ENCODE data around the gene SLC5A4.
"Not testable (repeated sequence)": the region's sequence is repeated elsewhere in the genome, so short reads cannot be mapped to it uniquely, and the experiment has no call there.

- TF ChIP-seq ZBTB33 (IDR thresholded peaks at IDR 0.05); ESRRA (IDR thresholded peaks at IDR 0.05; ENCODE audit: low read length); ASH2L (IDR thresholded peaks at IDR 0.05; ENCODE audit: borderline replicate concordance, low read depth); POLR2AphosphoS5 (IDR thresholded peaks at IDR 0.05; ENCODE audit: low read length); RFX5 (IDR thresholded peaks at IDR 0.05; ENCODE audit: low read depth, low read length); REST (IDR thresholded peaks at IDR 0.05; ENCODE audit: low read depth, low read length); NR2C2 (IDR thresholded peaks at IDR 0.05; ENCODE audit: borderline replicate concordance, control insufficient read depth, insufficient read length, low read depth); PAX5 (IDR thresholded peaks at IDR 0.05; ENCODE audit: borderline replicate concordance, low read depth, low read length); NFXL1 (IDR thresholded peaks at IDR 0.05; ENCODE audit: borderline replicate concordance); GABPA (IDR thresholded peaks at IDR 0.05; ENCODE audit: low read depth); CEBPB (IDR thresholded peaks at IDR 0.05; ENCODE audit: borderline replicate concordance in 1 of 2, low read depth in 2 of 2, low read length in 2 of 2); EGR1 (IDR thresholded peaks at IDR 0.05; ENCODE audit: borderline replicate concordance in 1 of 2, low read depth in 2 of 2, low read length in 2 of 2); CHD1 (IDR thresholded peaks at IDR 0.05; ENCODE audit: low read depth, low read length): not testable (repeated sequence)
- TF ChIP-seq, protein P1, sequence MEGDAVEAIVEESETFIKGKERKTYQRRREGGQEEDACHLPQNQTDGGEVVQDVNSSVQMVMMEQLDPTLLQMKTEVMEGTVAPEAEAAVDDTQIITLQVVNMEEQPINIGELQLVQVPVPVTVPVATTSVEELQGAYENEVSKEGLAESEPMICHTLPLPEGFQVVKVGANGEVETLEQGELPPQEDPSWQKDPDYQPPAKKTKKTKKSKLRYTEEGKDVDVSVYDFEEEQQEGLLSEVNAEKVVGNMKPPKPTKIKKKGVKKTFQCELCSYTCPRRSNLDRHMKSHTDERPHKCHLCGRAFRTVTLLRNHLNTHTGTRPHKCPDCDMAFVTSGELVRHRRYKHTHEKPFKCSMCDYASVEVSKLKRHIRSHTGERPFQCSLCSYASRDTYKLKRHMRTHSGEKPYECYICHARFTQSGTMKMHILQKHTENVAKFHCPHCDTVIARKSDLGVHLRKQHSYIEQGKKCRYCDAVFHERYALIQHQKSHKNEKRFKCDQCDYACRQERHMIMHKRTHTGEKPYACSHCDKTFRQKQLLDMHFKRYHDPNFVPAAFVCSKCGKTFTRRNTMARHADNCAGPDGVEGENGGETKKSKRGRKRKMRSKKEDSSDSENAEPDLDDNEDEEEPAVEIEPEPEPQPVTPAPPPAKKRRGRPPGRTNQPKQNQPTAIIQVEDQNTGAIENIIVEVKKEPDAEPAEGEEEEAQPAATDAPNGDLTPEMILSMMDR (IDR thresholded peaks at IDR 0.05 in 2 of 3, conservative IDR thresholded peaks at IDR 0.05 in 1 of 3; ENCODE audit: control insufficient read depth in 2 of 3, extremely low read depth in 1 of 3, insufficient read depth in 1 of 3, low read depth in 3 of 3, low read length in 3 of 3) = not testable (repeated sequence)
Observed at GRCh38 chr22:32293921-32294320, 38.8 kb upstream of the SLC5A4 start.
